MM.1S (cell line): ENCODE data around the gene FUS.
"Not testable (repeated sequence)": the region's sequence is repeated elsewhere in the genome, so short reads cannot be mapped to it uniquely, and the experiment has no call there.

Experiments
- EZH2phosphoT487 ChIP-seq: fragments of 300-600 bp; sonication (generic); IDR thresholded peaks from 2 replicates; pipeline ENCODE4 v1.6.1; 2018; ENCODE audit warnings: antibody characterized with exemption, low read length
- TF ChIP-seq, protein P1 (sequence below): fragments of 300-600 bp; sonication (generic); IDR thresholded peaks from 2 replicates; pipeline ENCODE4 v1.5.1; 2016; ENCODE audit warnings: antibody characterized with exemption, low read length, mixed read lengths

DNA sequence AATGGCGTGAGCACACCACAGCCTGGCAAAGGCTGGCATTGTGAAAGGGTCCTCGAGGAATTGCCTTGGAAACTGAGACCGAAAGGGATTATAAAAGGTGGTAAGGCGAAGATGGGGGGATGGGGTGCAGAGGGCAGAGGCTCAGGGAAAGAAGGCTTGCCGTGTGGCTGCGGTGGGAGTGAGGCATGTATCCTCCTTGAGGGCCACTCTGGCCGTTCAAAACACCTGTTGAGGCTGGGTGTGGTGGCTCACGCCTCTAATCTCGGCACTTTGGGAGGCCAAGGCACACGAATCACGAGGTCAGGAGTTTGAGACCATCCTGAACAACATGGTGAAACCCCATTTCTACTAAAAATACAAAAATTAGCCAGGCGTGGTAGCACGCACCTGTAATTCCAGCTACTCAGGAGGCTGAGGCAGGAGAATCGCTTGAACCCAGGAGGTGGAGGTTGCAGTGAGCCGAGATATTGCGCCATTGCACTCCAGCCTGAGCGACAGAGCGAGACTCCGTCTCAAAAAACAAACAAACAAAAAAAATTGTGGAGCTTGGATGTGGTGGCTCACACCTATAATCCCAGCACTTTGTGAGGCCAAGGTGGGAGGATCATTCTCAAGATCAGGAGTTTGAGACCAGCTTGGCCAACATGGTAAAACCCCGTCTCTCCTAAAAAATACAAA is 43.0 kb upstream of the FUS start:
- TF ChIP-seq EZH2phosphoT487: not testable (repeated sequence)
- TF ChIP-seq, protein P1, sequence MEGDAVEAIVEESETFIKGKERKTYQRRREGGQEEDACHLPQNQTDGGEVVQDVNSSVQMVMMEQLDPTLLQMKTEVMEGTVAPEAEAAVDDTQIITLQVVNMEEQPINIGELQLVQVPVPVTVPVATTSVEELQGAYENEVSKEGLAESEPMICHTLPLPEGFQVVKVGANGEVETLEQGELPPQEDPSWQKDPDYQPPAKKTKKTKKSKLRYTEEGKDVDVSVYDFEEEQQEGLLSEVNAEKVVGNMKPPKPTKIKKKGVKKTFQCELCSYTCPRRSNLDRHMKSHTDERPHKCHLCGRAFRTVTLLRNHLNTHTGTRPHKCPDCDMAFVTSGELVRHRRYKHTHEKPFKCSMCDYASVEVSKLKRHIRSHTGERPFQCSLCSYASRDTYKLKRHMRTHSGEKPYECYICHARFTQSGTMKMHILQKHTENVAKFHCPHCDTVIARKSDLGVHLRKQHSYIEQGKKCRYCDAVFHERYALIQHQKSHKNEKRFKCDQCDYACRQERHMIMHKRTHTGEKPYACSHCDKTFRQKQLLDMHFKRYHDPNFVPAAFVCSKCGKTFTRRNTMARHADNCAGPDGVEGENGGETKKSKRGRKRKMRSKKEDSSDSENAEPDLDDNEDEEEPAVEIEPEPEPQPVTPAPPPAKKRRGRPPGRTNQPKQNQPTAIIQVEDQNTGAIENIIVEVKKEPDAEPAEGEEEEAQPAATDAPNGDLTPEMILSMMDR: not testable (repeated sequence)
